Stimulated activated CD4-positive, alpha-beta T cell treated with anti-CD3 and anti-CD28 coated beads, Interleukin-12 subunit alpha, Interleukin-12 subunit beta, amount 100 ng/mL, for 24 hours (primary cell): ENCODE measurements around the gene HEPHL1.

Source experiments
- DNase-seq, 2 experiments: peaks; one replicate each; pipeline ENCODE4 v3.0.0-alpha.2; 2020; ENCODE audit warnings: low read depth in 2 of 2

Gene HEPHL1

GRCh38 chr11:94130298-94131046 lies 109.3 kb downstream of the HEPHL1 start:
- DNase-seq, result no peak

DNA sequence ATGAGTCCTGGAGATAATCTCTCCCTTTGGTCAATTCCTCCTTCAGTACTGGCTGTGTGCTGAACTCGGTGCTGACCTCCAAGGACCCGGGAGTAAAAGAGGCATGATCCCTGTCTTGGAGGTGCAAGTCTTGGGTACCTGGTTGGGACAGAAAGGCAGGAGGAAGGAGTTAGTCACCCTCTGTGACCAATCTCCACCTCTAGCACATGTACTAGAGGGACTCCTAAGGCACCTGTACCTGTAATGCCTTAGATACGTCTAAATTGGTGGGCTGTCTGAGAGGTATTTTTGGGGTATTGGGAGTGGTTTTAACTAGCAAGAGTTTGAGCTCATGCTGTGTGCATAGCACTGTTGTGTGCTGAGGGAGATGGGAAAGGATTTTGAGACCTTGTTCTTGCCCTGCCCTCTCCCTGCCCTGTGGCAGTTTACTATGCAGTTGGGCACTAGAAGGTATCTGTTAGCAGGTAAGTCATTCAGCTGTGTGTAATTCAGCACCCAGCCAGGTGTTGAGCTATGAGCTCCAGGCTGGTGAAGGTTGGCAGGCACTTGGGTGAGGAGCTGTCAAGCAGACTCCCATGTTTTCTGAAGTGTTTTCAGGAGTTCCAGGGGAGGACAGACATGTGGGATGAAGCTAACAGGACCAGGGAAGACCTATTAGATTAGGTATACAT lies 110.0 kb downstream of the HEPHL1 start:
- DNase-seq, result no peak

DNA sequence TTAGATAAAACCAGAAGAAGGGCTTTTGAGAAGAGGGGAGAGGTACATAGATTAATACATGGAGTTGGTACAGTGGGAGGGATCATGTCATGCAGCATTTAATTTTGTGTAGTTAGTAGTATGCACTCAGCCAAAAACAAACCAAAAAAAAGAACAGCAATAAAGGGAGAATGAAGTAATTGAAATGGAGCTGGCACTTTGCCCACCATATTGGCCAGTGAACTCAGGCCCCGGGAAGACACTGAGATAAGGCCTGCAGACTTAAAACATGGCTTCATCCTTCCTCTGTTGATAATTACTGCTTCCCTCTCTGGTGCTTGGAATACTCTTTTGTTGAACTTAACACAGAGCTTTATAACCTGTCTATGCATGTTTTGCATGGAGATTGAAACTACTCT lies 110.6 kb downstream of the HEPHL1 start:
- no peak for DNase-seq

DNA sequence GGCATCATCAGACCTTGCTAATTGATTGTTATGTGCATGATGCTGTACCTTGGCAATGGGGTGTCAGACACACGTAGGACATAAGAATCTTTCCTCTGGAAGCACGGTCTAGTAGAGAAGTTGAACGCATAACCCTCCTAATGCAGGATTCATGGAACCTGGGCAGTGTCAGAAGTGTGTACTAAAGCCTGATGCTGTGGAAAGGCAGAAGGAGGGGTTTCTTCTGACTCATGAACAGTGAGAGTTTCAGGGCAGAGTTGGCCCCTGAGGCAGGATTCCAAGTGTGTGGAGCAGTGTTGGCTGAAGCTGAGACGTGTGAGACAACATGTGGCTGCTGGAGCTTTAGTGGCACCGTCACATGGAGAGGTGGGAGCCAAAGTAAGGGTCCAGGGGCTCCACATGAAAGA lies 111.0 kb downstream of the HEPHL1 start:
- no peak for DNase-seq

DNA sequence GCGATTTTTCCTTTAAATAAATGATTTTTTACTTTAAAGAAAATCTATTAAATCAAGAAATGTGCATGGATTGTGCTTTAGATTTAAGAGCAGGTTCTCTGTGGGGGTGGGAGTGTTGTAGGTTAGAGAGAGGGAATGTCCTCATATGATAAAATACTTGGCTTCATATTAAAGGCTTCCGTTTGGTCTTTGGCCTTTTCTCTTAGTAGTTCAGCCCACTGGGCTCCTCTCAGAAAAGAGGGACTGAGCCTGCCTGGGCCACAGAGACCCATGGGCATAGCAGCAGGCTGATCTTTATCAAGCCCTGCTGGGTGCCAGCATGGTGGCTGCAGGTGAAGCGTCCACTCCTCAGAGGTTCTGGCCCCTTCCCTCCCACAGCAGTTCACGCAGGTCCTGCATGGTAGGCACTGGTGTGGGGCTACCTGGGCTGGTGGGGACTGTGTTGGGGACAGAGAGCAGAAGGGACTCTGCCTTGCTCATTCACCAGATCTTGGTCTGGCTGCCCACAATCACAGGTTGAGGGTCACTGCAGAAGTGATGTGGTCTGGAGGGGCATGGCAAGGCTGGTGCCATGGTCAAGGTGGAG lies 111.8 kb downstream of the HEPHL1 start:
- DNase-seq, result no peak

DNA sequence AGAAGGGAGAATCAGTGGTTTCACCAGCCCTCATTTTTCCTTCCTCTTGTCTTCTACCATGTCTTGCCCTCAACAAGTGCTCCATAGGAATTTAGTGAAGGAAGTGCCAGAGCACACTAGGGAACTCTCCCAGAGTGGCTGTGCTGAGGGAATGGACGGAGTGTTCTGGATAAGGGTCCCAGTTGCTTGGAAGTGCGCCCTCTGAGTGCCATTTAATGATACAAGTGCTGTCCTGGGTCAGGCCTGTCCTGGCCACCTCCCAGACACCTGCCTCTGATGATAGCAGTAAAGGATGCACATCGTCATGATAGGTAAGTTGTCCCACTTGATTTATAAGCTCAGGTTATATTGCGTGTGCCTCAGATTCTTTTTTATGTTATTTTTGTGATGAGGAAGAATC lies 112.6 kb downstream of the HEPHL1 start:
- no peak for DNase-seq

DNA sequence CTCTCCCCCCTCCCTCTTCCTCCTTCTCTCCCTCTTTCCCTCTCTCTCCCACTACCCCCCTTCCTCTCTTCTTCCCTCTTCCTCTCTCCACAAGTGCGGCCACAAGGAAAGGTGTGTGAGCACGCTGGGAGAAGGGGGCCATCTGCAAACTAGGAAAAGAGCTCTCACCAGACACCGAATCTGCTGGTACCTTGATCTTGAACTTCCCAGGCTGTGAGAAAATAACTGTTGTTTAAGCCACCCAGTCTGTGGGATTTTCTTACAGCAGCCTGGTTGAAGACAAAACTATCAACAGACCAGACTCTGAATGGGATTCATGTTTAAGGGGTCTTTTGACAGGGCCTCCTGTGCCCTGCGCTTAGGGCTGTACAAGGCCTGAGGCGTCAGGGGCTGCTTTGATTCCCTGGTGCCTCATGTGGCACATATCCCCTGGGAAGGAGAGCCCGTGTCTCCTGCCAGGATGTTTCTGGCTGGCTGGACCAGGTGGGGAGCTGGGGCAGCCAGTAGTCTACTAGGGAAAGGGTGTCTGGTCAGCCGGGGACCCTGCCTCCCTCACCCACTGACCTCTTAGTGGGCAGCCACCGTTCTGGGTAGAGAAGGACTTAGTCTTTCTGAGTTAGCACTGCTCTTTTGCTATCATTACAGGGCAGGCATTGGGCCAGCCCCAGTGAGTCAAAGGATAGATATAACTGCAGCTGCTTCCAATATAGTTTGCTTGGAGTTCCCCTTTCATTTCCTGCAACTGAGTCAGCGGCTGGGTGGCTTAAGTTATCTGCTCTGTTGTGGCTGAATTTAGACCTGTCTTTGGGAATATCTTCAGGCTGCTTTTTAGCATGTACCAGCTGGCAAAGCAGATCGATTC lies 113.7 kb downstream of the HEPHL1 start:
- peak in 1 of 2 experiments; percentile 32 for DNase-seq

- DNase-seq, result no peak
These were observed 118.3 kb downstream of the HEPHL1 start for GRCh38 chr11:94139416-94139815.

- DNase-seq, result no peak
These were observed 119.1 kb downstream of the HEPHL1 start for GRCh38 chr11:94140154-94140655.

GRCh38 chr11:94141511-94142307 lies 120.6 kb downstream of the HEPHL1 start:
- DNase-seq, result no peak

DNA sequence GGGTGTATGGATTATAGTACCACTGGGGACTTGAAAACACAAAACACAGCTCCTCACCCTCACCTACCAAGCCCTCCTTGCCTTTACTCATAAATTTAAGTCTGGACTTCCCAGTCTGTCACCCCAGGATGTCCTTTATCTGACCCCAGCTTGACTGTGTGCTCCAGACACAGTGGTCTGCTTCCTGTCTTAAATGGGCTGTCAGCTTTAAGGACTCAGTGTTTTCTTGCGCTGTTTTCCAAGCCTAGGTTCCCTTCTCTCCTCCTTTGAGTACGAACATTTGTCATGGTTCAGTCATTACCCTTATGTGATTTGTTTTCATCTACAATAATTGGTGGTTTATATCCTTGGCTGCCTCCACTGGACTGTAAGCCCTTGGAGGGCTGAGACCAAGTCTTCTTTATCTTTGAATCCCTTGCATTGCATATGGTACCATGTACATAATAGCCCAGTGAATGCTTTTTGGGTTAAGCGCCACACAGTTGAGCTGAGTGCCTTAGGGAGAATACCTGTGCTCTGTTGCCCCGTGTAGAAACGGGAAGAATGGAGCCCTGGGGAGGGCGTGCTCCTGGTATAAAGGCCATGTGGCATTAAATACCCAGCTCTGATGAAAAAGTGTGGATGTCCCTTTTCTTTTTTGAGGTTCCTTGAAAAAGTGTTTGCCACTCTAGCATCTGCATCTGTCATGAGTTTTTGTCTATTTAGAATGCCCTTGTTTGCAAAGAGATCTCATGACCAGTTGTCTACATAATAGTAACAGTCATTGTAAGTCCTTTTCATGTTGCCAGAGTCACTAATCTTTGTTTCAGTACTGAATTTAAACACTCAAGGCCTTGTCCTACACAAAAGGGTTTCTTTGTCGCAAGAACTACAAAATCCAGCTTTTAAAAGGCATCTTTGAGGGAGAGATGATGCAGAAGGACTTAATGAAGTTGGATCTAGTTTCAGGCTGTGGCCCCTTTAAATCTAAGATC lies 121.4 kb downstream of the HEPHL1 start:
- DNase-seq, result no peak

DNA sequence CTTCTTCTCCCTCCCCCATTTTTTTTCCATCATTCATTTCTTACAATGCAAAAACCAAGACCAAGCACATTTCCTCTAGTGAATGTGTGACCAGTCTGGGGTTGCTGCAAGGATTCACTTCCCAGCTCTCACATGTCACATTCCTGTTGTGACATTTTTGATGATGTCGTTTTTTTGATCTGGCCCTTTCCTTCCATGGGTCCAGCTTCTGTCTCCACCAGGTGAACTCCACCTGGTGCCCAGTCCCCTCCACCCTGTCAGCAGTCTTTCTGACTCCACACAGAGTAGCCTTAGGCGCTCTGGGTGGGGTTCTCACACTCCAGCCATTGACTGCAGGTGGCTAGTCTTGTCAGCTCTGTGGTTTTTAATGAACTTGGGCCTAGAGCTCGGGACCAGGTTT lies 123.1 kb downstream of the HEPHL1 start:
- no peak for DNase-seq

DNA sequence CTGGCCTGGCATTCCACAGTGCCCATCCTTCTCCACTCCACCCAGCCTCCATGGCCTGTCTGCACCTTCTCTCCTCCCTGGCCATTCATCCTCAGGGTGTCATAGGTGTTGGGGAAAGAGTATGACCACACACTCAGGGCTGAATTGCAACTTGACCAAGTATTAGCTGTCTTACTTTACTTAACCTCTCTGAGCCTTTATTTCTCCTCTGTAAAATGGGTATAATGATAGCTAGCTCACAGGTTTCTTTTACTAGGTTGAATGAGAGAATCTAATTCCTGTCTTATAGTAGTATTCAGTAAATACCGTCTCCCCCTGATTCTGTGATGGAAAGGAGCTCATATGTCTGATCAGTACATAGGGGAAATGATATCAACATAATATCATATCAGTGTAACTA lies 123.5 kb downstream of the HEPHL1 start:
- no peak for DNase-seq

GRCh38 chr11:94145431-94145830 lies 124.3 kb downstream of the HEPHL1 start:
- DNase-seq, result no peak

GRCh38 chr11:94145916-94146315 lies 124.8 kb downstream of the HEPHL1 start:
- no peak for DNase-seq

DNA sequence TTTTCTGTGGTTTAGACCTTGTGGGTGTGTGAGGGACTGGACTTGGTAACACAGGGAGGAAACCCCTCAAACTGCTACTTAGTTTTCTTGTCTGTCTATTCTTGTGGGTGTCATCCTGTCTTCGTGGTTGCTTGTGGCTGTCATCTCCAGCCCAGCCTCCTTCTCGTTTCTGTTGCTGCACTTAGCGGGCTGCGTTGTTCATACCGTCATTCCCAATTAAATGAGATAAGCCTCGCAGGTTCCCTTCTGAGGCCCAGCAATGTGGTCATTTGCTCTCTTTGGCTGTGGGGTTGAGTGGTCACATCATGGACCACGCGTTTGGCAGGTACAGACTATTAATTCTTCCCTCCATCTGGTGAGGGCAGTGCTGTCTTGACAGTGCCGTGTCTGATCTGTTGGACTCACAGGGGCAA lies 126.3 kb downstream of the HEPHL1 start:
- DNase-seq, result no peak

DNA sequence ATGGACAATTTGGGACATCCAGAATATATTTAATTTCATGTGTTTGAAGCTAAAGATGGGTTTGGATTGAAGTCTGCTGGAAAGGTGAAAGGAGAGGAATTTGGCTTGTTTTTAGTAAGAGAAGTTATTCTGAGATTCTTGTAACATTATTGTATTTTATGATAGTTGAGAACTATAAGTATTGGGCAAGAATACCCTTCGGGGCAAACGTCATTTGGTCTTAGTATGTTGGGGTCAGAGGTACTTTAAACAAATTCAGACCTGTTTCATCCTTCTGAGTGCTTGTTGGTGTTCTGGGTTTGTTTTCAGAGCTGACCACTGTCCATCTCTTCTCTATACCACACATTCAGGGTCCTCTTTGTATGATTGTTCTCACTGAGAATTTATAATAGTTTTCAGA lies 127.0 kb downstream of the HEPHL1 start:
- DNase-seq, result no peak

DNA sequence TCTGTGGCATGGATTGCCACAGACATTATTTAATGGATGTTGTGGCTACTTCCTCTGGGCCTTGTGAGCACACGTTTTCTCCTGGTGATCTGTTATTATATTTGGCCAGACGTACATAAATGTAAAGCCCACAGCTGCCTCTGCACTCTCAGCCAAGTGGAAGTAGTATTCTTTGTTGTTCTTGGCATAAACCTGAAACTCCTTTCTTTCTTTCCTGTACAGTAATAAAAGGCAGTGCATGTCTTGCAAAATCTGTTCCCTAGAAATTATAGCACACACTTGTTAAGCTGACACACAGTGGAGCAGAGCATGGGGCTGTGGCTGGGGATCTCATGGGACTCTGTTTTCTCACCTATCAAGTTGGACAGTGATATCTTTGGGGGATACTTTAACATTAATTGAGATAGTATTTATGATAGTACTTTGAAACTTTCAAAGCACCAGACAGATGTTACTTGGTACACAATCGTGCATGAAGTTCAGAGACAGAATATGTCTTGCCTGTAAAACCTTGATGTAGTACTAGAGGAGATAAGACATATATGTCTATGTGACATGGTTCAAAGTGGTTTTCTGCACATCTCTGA lies 128.4 kb downstream of the HEPHL1 start:
- DNase-seq, result no peak

GRCh38 chr11:94150056-94150455 lies 128.9 kb downstream of the HEPHL1 start:
- DNase-seq, result no peak
